Hematopoietic multipotent progenitor cell treated with erythropoietin and hydrocortisone succinate and interleukin-3 and kit ligand, for 8 days (in vitro differentiated cells): ENCODE data around the gene PLCB1.
"Not testable (repeated sequence)": the region's sequence is repeated elsewhere in the genome, so short reads cannot be mapped to it uniquely, and the experiment has no call there.

Source experiments
- DNase-seq: peaks from one replicate; pipeline ENCODE4 v3.0.0-alpha.2; 2015

PLCB1 gene

DNA sequence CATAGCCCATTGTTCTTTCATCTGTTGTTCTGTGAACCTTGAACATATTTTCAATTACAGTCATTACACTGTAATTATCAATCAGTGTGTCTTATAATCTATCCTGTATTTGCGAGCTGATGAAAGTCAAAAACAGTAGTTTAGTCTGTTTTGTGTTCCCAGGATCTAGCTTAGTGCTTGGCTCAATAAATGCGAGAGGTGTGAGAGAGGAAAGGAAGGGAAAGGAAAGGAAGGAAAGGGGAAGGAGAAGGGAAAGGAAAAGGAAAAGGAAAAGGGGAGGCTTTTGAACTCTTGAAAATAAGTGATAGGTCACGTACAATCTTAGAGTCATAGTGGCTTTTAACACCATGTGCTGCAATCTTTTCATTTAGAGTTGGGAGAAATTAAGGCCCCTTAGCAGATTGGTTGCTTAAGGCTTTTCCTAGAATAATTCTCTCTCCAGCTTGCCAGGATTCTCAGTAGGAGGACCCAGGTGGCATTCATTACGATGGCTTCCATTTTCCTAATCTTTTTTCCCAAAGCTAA lies 503.0 kb downstream of the PLCB1 start:
- no peak for DNase-seq

DNA sequence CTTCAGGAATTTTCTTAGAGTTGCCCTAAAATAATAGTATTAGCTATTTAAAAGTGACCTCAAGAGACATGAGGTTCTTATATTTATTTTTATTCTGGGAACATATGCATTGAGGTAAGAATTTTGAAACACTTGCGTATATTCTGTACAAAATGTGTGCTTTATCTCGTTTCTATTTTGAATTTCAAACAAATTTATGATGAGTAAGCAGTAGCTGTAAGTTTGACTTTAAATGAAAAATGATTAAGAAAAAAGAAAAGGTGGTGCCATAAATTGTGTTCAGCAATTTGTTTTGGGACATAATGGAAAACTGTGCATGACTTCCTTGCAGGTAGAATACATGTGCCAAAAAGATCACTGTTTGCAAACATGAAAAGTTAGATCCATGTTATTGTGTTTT lies 503.8 kb downstream of the PLCB1 start:
- DNase-seq, result no peak

DNA sequence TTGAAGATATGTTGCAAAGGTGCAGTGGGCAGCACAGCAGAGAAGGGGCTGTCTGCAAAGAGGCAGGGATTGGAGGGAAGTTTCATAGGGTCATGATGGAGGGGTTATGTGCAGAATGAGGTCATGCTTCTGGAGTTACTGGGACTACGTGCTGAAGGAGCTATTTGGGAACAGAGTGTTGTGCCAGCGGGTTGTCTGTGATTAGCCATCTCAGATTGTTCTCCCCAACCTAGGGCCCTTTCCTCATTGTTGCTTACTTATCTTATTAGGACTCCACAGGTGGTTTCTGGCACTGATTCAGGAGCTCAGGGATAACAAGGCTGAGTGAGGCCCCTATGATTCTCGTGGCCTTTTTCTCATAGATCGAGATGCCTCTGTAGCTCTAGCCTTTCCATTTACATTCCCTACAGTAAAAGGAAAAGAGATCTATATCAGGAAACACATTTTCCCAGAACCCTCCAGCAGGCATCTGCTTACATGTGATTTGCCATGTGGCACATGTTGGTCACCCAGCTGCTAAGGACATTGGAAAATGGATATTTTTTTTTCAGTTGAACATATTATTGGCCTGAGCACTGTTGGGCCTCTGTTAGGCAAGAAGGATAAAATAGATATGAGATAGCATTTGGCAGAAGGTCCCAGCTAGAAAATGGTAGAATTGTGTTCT lies 507.2 kb downstream of the PLCB1 start:
- no peak for DNase-seq

DNA sequence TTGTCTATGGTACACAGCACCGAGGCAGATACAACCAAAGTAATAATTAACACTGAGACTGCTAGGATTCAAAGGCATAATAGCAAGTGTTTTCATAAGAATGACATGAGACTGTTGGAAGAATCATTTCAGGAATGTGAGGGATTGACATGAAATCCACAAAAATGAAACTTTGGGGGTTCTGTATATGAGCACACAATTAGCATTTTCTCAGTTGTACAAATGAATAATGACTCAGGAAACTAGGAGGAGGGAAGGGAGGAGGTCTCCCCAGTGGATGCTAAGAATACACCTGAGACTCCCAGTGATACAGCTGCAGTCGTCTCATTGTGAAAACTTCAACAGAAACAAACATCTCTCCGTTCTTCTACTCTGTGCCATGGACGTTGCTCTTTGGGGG lies 508.4 kb downstream of the PLCB1 start:
- DNase-seq, result no peak

DNA sequence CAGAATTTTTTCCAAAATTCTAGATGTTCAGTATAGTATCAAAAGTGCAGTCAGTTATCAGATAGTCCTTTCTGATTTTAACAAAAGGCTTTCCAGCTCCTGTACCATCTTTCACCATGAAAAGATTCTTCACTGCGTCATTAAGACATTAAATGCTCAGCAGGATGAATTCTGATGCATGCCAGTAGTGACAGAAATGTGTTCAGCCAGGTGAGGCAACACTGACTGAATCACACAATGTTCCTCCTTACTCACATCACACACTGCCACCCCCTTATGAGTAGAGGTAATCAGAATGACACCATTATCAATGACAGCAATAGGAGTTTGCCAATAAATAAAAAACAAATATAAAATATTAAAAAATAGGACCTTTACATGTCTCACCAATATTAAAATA lies 510.2 kb downstream of the PLCB1 start:
- DNase-seq, result no peak

DNA sequence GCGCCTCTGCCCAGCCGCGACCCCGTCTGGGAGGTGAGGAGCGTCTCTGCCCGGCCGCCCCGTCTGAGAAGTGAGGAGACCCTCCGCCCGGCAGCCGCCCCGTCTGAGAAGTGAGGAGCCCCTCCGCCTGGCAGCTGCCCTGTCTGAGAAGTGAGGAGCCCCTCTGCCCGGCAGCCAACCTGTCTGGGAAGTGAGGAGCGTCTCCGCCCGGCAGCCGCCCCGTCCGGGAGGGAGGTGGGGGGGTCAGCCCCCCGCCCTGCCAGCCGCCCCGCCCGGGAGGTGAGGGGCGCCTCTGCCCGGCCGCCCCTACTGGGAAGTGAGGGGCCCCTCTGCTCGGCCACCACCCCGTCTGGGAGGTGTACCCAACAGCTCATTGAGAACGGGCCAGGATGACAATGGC lies 512.4 kb downstream of the PLCB1 start:
- DNase-seq, result not testable (repeated sequence)

DNA sequence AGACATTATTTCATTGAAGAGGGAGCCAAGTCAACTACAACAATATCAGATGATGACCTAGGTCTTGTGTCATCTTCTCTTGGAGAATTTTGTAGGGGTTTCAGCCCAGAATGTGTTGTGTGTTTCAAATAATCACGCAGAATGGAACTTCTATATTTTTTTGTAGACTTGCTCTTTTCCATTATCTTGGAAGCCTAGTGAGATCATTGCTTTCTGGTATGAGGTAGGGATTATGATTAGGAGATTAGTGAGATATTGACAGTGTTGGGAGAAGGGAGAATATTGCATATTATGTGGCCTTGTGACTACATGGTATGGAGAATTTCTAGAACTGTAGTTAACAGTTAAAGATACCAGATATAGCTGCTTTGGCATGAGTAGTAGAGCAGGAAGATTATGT lies 513.3 kb downstream of the PLCB1 start:
- no peak for DNase-seq

DNA sequence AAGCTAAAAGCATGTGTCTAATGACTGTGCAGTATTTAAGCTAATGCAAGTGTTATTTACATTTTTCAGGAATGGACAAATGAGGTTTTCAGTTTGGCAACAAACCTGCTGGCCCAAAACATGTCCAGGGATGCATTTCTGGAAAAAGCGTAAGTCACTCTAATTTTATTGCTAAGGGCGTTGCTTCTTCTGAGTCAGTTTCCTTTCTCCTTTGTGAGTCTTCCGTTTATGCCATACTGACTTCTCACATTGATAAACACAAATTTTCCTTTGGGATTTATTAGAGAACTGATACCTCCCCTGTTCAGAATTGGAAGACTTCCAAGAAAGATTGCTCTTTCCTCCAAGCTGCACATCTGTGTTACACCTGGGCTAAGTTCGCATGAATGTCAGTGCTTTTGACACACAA lies 514.0 kb downstream of the PLCB1 start:
- no peak for DNase-seq

DNA sequence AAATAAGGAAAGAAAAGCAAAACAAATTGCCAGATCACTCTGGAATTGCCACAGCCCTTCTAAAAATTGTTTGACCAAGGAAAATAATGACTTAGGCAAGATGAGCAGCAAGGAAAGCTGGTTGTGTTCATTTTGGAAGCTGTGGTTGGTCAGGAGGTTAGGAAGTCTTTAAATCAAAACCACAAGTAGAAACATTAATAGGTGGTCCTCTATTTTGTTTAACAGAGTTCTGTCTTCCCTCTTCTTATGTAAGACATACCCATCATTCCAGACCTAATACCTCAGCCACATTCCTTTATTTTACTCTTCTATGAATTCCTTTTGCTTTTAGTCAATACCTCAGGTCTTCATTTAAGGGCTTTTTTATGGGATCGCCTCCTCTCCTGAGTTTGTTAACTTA lies 514.6 kb downstream of the PLCB1 start:
- no peak for DNase-seq

DNA sequence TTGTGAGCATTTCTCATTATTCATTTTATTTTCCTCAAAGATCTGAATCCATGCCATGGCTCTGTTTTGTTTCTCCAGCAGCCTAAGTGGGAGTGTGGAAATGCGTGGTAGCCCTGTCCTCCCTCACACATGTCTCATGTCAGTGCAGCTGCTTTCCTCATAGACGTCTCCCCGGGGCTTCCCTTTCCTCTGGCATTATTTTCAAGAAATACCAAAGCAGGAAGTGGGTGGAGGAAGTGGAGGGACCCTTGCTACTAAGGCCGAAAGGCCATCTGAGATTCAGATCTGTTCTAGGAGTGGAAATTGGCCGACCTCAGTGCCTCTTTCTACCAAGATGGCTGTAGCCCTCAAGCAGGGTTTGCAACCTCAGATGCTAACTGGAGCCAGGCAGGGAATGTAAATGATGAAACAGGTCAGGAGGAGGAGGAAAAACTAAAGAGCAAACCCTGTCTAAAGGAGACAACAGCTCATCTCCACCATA lies 515.9 kb downstream of the PLCB1 start:
- no peak for DNase-seq

DNA sequence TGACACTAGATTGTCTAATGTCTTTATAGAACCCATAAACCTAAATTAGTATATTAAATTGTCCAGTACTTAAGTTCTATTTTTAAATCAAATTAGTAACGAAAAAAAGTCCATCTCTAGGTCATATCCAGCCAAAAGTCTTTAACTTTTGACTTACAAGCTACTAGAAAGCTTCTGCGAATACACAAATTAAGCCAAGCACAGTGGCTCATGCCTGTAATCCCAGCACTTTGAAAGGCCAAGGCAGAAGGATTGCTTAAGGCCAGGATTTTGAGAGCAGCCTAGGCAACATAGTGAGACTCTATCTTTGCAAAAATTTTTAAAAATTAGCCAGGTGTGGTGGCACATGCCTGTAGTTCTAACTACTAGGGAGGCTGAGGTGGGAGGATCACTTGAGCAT lies 516.4 kb downstream of the PLCB1 start:
- no peak for DNase-seq

DNA sequence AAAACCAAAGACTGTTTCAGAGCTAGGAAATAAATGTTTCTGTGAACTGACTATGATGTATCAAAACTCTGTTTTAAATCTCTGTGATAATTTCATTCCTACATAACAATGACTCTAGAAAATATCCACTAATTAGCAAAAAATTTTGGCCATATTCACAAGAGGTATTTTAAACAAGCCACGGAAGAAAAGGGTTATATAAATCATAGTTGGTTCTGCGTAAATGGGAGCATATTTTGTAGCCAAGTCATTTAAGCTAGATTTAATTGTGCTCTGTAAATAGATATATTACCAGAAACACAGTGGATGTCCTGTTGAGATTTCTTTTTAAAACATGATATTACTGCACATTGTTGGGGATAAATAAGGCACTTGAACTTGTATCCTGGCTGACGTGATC lies 520.3 kb downstream of the PLCB1 start:
- no peak for DNase-seq

DNA sequence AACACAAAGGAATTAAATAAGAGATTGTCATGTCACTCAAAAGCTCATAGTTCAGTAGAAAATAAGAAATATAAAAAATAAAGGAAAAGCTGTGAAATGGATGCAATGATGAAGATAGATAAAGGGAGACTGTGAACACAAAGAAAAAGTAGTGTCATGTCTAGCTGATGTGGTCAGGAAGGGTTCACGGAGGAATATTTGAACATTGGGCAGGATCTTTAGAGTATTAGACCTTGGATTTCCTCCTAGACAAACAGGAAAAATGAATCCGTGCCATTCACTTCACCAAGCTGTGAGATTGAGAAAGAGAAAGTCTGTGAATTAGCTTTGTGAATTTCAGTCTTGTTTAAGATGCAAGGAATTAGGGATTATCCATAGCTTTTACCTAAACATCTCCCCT lies 522.4 kb downstream of the PLCB1 start:
- DNase-seq, result no peak

DNA sequence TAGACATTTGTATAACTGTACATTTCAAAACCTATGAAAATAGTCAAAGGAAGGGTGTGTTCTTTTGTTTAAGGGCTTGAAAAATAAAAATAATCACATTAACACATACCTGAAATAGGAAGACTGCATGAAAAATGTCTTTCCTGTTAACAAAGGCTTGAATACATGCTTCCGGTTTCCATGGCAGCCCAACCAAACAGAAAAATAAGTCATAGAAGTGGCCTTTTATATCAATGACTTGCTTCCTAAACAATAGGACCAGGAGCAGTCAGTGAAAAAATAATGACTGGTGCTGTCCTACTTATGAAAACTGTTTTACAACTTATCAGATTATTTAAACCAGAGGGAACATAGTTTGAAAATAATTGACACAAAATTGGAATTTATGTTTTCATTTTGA lies 524.3 kb downstream of the PLCB1 start:
- DNase-seq, result no peak

DNA sequence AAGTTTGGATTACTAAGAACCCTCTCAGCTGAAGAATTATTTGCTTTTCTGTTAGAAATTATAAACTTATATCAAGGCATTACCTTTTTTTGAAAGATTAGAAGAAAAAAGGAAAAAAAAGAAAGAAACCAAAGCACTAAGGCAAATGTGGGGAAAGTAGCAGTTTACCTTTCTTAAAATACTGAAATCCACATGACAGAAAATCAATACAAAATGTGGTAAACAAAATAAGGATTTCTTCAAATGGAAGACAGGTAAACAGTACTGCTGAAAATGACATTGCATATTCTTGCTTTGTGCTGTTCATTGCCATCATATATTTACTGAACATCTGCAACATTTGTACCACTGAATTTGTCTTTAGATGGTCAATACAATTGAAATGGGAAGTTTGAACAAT lies 525.6 kb downstream of the PLCB1 start:
- no peak for DNase-seq

DNA sequence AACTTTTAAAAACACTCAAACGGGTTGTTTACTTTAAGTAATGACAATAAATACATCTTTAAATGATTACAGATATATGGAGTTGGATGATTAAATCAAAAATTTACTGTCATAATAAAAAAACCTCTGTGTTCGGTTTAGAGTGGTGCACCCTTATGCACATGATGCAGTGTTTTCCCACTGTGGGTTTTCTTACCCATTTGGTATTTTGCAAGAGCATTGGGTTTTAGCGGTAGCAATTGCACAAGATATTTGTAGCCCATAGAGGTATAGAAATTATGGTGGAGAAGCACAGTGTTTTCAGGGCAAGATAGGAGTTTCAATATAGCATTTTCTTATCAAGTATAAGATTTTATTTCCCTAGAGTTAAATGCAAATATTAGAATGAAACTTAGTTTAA lies 526.0 kb downstream of the PLCB1 start:
- no peak for DNase-seq

DNA sequence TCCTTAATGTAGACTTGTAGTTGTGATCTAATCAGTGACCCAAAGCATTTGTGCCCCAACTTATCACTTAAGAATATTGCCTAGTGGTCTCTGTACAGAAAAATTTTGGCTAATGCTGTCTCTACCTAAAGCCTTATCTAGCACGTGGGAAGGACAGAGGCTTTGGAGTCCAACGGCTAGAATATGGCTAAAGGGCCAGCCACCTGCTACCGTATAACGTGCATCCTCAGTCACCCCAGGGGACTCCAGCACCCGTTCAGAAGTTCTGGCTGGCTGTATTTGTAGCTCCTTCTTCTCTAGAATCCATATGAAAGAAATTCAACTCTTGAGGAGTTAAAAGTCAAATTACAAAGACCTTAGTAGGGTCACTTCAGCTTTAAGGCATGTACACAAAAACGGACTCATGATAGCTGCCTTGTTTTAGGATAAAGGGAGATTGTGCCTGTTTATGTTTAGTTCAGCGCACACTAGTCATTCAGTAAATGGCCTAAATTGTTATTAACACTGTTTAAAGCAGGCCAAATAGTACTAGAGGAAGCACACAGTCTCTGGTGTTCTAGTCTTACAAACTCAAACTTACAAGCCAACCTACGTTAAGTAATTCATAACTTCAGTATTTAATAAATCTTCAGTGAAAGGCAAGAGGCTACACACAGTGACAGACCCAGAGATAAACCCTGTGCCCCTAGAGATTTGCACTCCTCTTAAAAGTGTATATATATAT lies 529.3 kb downstream of the PLCB1 start:
- peak; percentile 6 for DNase-seq

DNA sequence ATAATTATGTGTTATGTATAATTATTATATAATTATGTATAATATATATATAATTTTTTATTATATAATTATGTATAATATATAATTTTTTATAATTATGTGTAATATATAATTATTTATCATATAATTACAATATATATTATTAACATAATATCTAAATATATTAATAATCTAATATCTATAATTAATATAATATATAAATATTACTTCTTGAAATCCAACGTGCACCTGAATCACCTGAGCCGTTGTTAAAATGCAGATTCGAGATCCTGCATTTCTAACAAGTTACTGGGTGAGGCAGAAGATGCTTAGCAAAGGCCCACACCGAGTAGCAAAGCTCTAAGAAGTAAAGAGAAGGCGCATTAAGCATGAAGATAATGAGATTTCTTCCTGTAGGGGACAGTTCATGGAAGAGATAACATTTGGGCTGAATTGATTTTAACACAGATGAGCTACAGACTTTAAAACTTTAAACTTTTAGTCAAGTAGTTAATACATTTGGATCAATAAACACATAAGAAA lies 530.4 kb downstream of the PLCB1 start:
- DNase-seq, result peak; percentile 15

DNA sequence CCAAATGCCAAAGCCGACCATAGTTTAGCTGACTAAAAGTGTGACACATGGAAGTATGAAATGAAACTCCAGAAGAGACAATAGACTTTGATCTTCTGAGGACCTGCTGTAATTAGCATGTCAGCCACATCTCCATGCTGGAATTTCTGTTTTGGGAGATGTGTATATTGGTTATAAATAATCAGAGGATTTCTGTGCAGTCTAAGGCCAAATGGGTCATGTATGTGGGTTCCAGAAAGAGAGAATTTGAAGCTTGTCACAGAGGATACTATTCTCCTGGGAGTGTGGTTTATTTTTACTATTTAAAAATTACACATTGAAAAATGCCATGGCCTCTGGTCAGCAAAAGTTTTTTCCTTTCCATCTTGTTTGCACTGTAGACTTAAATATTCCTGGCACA lies 531.4 kb downstream of the PLCB1 start:
- DNase-seq, result no peak

DNA sequence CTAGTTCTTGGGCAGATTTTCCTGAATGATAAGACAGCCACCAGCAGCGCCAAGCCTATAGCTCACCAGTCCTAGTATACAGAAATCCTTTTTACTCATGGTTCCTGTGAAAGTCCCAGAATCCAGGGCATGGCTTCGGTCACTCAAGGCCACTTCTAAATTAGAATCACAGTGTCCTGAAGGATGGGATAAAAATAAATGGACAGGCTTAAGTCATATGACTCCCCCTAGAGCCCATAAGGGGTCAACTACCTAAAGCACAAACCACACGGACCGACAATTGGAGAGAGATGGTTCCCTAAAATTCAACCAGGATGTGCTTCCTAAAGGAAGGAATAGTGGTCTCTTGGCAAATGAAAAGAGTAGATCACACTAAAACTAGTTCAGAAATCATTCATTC lies 532.7 kb downstream of the PLCB1 start:
- no peak for DNase-seq

DNA sequence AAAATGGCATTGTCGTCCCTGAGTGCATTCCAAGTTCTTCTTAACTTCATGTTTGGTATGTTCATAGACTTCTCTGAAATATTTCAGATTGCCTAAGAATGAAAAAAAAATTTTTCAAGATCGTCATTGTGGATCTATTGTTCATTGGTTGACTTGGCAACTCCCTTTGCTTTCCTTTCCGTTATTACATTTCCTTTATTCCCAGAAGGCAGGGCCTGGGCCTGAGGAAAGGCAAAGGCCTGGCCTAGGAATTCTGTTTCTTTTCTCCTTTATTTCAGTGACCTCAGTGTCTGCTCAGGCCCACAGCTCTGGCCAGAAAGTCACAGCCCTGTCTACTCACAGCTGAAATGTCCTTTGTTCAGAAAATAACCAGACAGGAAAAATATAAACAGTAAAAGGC lies 535.2 kb downstream of the PLCB1 start:
- DNase-seq, result no peak

DNA sequence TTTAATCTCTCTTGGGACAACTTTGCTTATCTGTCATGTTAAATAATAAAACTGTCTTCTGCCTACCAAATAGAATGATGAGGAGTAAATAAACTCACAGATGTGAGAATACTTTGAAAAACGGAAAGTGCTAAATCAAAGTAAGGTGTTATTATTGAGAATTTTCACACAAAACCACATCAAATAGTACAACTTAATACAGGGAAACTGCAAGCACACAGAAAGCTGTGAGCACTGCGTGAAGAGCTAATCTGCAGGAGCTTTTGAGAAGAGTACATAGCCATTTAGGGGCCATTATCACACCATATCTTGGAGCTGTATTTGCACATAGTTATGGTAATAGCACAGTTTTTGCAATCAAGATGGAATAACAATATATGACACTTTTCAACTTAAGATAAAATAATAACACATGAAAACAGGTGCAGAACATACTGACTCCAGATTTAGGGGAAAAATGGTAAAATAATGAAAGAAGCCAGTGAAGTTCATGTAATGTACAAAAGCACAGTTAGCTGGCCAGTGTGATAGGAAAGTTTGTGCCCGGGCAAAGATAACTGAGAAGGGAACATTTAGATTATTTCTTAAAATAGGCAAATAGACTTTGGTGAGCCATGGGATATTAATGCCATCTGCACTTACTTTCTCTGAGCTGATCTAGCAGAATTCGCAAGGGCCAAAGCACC lies 538.3 kb downstream of the PLCB1 start:
- no peak for DNase-seq

DNA sequence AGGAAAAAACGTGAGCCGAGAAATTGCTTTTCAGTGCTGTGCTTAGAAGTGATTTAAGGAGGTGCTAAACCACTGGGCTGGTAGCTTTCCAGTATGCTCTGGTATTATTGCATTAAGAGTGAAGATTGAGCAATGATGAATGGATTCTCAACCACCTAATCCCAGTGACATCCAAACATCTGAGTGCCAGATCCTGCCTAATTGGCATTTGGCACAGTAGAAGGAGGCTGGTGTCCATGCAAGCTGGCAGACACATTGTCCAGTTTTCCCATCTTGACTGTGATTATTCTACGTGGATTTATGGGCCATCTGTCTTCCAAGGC lies 538.8 kb downstream of the PLCB1 start:
- no peak for DNase-seq
